K562 (cell line): ENCODE measurements around the gene LRP1. TPM values are rescaled to one million over a fixed set of nuclear protein-coding genes. Genes with fewer than 3 reads are reported as not detected.
A peak's percentile ranks its signal among the peaks of the same experiment; 100 is the strongest.

ENCODE experiments used
- ETV1 ChIP-seq: fragments of 450-650 bp; conservative IDR thresholded peaks from 2 replicates; pipeline ENCODE4 v1.6.1; 2016; ENCODE audit warnings: missing genetic modification characterization, control low read depth, low read depth, missing compliant biosample characterization
- HNRNPL ChIP-seq: fragments of 200-400 bp; formaldehyde crosslinking; IDR thresholded peaks from 2 replicates; pipeline ENCODE4 v1.6.1; 2017; ENCODE audit warnings: low read depth, mild to moderate bottlenecking, low read length
- NR2C1 ChIP-seq, 2 experiments: fragments of 450-650 bp; IDR thresholded peaks; 2 replicates each; pipeline ENCODE4 v1.6.1; 2017; ENCODE audit warnings: mild to moderate bottlenecking in 2 of 2, antibody characterized with exemption in 1 of 2, inconsistent platforms in 1 of 2, missing compliant biosample characterization in 1 of 2, missing genetic modification characterization in 1 of 2
- STAT6 ChIP-seq: sonication (generic); formaldehyde crosslinking; IDR thresholded peaks from 2 replicates; pipeline ENCODE4 v1.8.1; 2023; ENCODE audit warnings: mild to moderate bottlenecking, missing genetic modification reagents
- THRAP3 ChIP-seq: fragments of 450-650 bp; IDR thresholded peaks from 2 replicates; pipeline ENCODE4 v1.6.1; 2016; ENCODE audit warnings: mild to moderate bottlenecking, inconsistent platforms, borderline replicate concordance
- polyA plus RNA-seq, 8 experiments: library from polyadenylated mRNA; depleted of rRNA in 4 of 8; stranded (reverse) in 5 of 8; unstranded in 3 of 8; fragments of >200 nt; fragmentation: Nextera tagmentation in 2 of 8; fragmentation: Illumina TruSeq in 1 of 8; extraction: Ambion mirVana in 2 of 8; extraction: Trizol in 1 of 8; gene quantifications; 2 replicates each; pipeline versions ENCODE4 v1.2.1 to v1.2.3, GENCODE V29; 2011 to 2014; ENCODE audit warnings: inconsistent platforms in 1 of 8, missing spikeins in 1 of 8
- total RNA-seq, 7 experiments: library from RNA; depleted of rRNA in 6 of 7; stranded (reverse); fragments of >200 nt in 6 of 7; fragmentation: Illumina TruSeq in 2 of 7; extraction: Trizol in 2 of 7; gene quantifications; 2 replicates each; pipeline versions ENCODE4 v1.2.1 to v1.2.3, GENCODE V29; 2011 to 2021; ENCODE audit warnings: low replicate concordance in 1 of 7
- TF ChIP-seq, protein P1 (sequence below): fragments of 250-450 bp; sonication (Bioruptor Pico); IDR thresholded peaks from 2 replicates; pipeline ENCODE4 v1.9.0; 2021; ENCODE audit warnings: mild to moderate bottlenecking
- TF ChIP-seq, protein P2 (sequence below), 2 experiments: fragments of 450-650 bp; IDR thresholded peaks; 2 replicates each; pipeline ENCODE4 v1.6.1; 2016

LRP1 gene
- total and polyA plus RNA-seq, 9 of the 15 experiments (the other 6 are each of a cell fraction or from before 2014, with no cell fraction given), result 0.04 to 0.64 (median 0.19) TPM; not detected in 2

DNA sequence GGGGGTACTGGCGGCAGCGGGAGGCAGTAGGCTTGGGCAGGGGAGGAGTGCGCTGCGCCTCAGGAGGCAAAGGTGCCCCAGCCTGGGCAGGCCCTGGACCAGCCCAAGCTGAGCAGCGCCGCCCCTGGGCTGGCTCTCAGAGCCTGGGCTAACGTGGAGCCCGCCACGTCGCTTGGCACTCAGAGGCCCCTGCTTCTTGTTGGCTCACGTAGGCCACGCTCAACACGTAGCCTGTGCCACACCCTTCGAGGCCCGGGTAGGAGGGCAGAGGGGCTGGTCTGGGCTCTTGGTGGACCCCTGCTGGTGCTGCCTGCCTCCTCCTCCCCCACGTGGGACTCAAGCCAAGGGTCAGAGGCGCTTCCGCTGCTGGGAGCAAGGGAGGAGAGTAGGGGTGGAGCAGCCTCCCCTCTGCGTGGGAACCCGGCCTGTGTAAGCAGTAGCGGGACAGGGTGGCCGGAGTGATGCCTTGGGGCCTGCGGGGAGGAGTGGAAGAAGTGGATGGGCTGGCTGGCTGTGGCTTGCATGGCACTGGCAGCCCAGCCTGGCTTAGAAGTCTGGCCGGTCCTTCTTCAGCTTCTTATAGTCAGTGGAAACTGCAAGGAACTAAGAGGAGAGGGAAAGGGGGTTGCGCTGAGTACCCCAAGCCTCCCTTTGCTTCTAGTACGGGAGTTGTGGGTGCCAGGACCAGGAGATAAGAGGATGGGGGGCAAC, 106.9 kb downstream of the LRP1 start (continued):
- TF ChIP-seq, protein P1, sequence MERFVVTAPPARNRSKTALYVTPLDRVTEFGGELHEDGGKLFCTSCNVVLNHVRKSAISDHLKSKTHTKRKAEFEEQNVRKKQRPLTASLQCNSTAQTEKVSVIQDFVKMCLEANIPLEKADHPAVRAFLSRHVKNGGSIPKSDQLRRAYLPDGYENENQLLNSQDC (CRISPR knock-in tag), result no peak
- TF ChIP-seq THRAP3 (no peak), HNRNPL (0 out of 2 replicates have a peak, but pooled peaks have one; percentile 42), STAT6 (no peak), ETV1 (tag) (peak; percentile 78), NR2C1 (IDR thresholded peaks at IDR 0.05) (0 out of 2 replicates have a peak, but pooled peaks have one; percentile 14), NR2C1 (tag; IDR thresholded peaks at IDR 0.05) (no peak)
- TF ChIP-seq, protein P2, sequence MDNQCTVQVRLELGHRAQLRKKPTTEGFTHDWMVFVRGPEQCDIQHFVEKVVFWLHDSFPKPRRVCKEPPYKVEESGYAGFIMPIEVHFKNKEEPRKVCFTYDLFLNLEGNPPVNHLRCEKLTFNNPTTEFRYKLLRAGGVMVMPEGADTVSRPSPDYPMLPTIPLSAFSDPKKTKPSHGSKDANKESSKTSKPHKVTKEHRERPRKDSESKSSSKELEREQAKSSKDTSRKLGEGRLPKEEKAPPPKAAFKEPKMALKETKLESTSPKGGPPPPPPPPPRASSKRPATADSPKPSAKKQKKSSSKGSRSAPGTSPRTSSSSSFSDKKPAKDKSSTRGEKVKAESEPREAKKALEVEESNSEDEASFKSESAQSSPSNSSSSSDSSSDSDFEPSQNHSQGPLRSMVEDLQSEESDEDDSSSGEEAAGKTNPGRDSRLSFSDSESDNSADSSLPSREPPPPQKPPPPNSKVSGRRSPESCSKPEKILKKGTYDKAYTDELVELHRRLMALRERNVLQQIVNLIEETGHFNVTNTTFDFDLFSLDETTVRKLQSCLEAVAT (IDR thresholded peaks at IDR 0.05), result no peak
